Large intestine (tissue), 3 donors: ENCODE results near the gene TLE2. TPM values are rescaled to one million over a fixed set of nuclear protein-coding genes. Genes with fewer than 3 reads are reported as not detected.

ENCODE experiments used
- DNase-seq, 2 donors: peaks; one replicate each; pipeline versions ENCODE4 v3.0.0 to v3.0.0-alpha.2; 2013
- H3K27ac ChIP-seq: one replicate; pipeline ENCODE4 v1.5.1; 2013; ENCODE audit warnings: low read length
- H3K27me3 ChIP-seq: 2 replicates; pipeline ENCODE4 v1.6.1; 2013; ENCODE audit warnings: low read length; ENCODE audit not compliant: control insufficient read depth, insufficient read depth
- H3K36me3 ChIP-seq: 2 replicates; pipeline ENCODE4 v1.6.1; 2013; ENCODE audit warnings: low read length; ENCODE audit not compliant: control insufficient read depth, insufficient read depth
- H3K4me1 ChIP-seq: one replicate; pipeline ENCODE4 v1.6.1; 2013; ENCODE audit warnings: low read length; ENCODE audit not compliant: control insufficient read depth, insufficient read depth
- H3K4me3 ChIP-seq: one replicate; pipeline ENCODE4 v1.5.1; 2013; ENCODE audit warnings: low read length
- H3K9me3 ChIP-seq: one replicate; pipeline ENCODE4 v1.6.1; 2013; ENCODE audit warnings: mild to moderate bottlenecking, low read depth, low read length, moderate library complexity; ENCODE audit not compliant: control insufficient read depth
- WGBS: methylation state at CpG from one replicate; pipeline ENCODE4 v1.1.5; 2013; ENCODE audit warnings: low lambda C conversion rate; ENCODE audit not compliant: insufficient coverage; 5-methylcytosine and 5-hydroxymethylcytosine counted together
- polyA plus RNA-seq: library from polyadenylated mRNA; unstranded; fragments of 120-200 nt; gene quantifications from one replicate; pipeline ENCODE4 v1.2.1, GENCODE V29; 2013

The TLE2 gene
- polyA plus RNA-seq, 1 donor = 87.9 TPM

- WGBS = no CpG with 5 or more reads among the region's 12 CpGs
- H3K4me3 ChIP-seq = no peak overlapping the region
- no peaks in the 10 kb centered on the region for H3K27me3 ChIP-seq
- no peaks in the 10 kb centered on the region for H3K36me3 ChIP-seq
- H3K9me3 ChIP-seq = peaks cover 3% of the 10 kb centered on the region
- no peak overlapping the region for H3K27ac ChIP-seq
- H3K4me1 ChIP-seq = no peaks in the 10 kb centered on the region
- no peak for DNase-seq
Observed at GRCh38 chr19:2960120-2960519, 69.0 kb downstream of the TLE2 start.

- Histone ChIP-seq H3K9me3 (no peaks in the 10 kb centered on the region), H3K27ac (no peak overlapping the region), H3K4me3 (no peak overlapping the region), H3K4me1 (peaks cover 6% of the 10 kb centered on the region), H3K27me3 (no peaks in the 10 kb centered on the region), H3K36me3 (no peaks in the 10 kb centered on the region)
- WGBS = 100% methylated on average over 1 of the region's 5 CpGs
- no peak for DNase-seq
Observed at GRCh38 chr19:2957160-2957559, 71.9 kb downstream of the TLE2 start.

GRCh38 chr19:2952953-2953481 is 76.1 kb downstream of the TLE2 start:
- H3K4me1 ChIP-seq = peaks cover 6% of the 10 kb centered on the region
- no peaks in the 10 kb centered on the region for H3K27me3 ChIP-seq
- H3K27ac ChIP-seq = peak overlapping the region; percentile 47
- peak; percentile 71 to 83 for DNase-seq
- no peaks in the 10 kb centered on the region for H3K9me3 ChIP-seq
- H3K36me3 ChIP-seq = no peaks in the 10 kb centered on the region
- no peak overlapping the region for H3K4me3 ChIP-seq
- WGBS = no CpG with 5 or more reads among the region's 9 CpGs

- Histone ChIP-seq H3K27me3 (no peaks in the 10 kb centered on the region), H3K4me3 (peak overlapping the region; percentile 74), H3K4me1 (peaks cover 6% of the 10 kb centered on the region), H3K27ac (peak overlapping the region; percentile 95), H3K36me3 (no peaks in the 10 kb centered on the region), H3K9me3 (no peaks in the 10 kb centered on the region)
- DNase-seq = peak; percentile 100
- 0% methylated on average over 4 of the region's 53 CpGs for WGBS
Observed at GRCh38 chr19:2950286-2951124, 78.6 kb downstream of the TLE2 start.

- peak overlapping the region; percentile 74 for H3K4me3 ChIP-seq
- 0% methylated on average over 1 of the region's 11 CpGs for WGBS
- no peaks in the 10 kb centered on the region for H3K9me3 ChIP-seq
- H3K36me3 ChIP-seq = no peaks in the 10 kb centered on the region
- peak in 1 of 2 donors; percentile 74 for DNase-seq
- H3K4me1 ChIP-seq = peaks cover 6% of the 10 kb centered on the region
- H3K27me3 ChIP-seq = no peaks in the 10 kb centered on the region
- peak overlapping the region; percentile 95 for H3K27ac ChIP-seq
Observed at GRCh38 chr19:2949939-2950285, 79.2 kb downstream of the TLE2 start.

Other genes with a start within 250 kb of the TLE2 start
- gene SGTA, start 246.0 kb downstream of the TLE2 start, polyA plus RNA-seq = 41.3 TPM
- 41.3 TPM for gene THOP1, start 243.8 kb downstream of the TLE2 start, polyA plus RNA-seq
- gene ZNF554, start 209.4 kb downstream of the TLE2 start, polyA plus RNA-seq = 5.5 TPM
- 4.9 TPM for gene ZNF555, start 187.8 kb downstream of the TLE2 start, polyA plus RNA-seq
- gene ZNF556, start 161.9 kb downstream of the TLE2 start, polyA plus RNA-seq = 0.13 TPM
- 11.3 TPM for gene ZNF57, start 128.4 kb downstream of the TLE2 start, polyA plus RNA-seq
- gene ZNF77, start 84.3 kb downstream of the TLE2 start, polyA plus RNA-seq = 7.4 TPM
- gene TLE6, start 51.7 kb downstream of the TLE2 start, polyA plus RNA-seq = 2.1 TPM
- 335 TPM for gene TLE5, start 33.2 kb upstream of the TLE2 start, polyA plus RNA-seq
- 157 TPM for gene GNA11, start 65.1 kb upstream of the TLE2 start, polyA plus RNA-seq
- 2.1 TPM for gene GNA15, start 106.8 kb upstream of the TLE2 start, polyA plus RNA-seq
- gene S1PR4, start 149.5 kb upstream of the TLE2 start, polyA plus RNA-seq = 0.55 TPM
- 36.3 TPM for gene NCLN, start 156.7 kb upstream of the TLE2 start, polyA plus RNA-seq
- 3.1 TPM for gene CELF5, start 195.4 kb upstream of the TLE2 start, polyA plus RNA-seq